Lower leg skin (tissue), 3 donors: ENCODE results near the gene LIPE.

Experiments used
- CTCF ChIP-seq, 3 donors: fragments of 450-650 bp; IDR thresholded peaks; one replicate each; pipeline ENCODE4 v1.5.1; 2016; ENCODE audit warnings: antibody characterized with exemption in 3 of 3, mild to moderate bottlenecking in 3 of 3, moderate library complexity in 2 of 3
- POLR2A ChIP-seq, 2 donors: fragments of 450-650 bp; IDR thresholded peaks; one replicate each; pipeline ENCODE4 v1.6.1; 2016 to 2017; ENCODE audit warnings: antibody characterized with exemption in 2 of 2, mild to moderate bottlenecking in 1 of 2, moderate library complexity in 1 of 2

- TF ChIP-seq CTCF (IDR thresholded peaks at IDR 0.05) (no peak), POLR2A (IDR thresholded peaks at IDR 0.05) (no peak)
Observed at GRCh38 chr19:42388851-42389489, 38.2 kb downstream of the LIPE start.
